KOPT-K1 (cell line): ENCODE data around the gene CNGB1.
"Not testable (repeated sequence)": the region's sequence is repeated elsewhere in the genome, so short reads cannot be mapped to it uniquely, and the experiment has no call there.

ENCODE experiments used
- H3K27ac ChIP-seq: fragments of 200-600 bp; sonication (generic); 2 replicates; pipeline ENCODE4 v1.5.1; 2016; ENCODE audit warnings: antibody characterized with exemption, mild to moderate bottlenecking, low read depth, low read length; ENCODE audit not compliant: poor library complexity, severe bottlenecking
- H3K36me3 ChIP-seq: fragments of 200-600 bp; sonication (generic); 2 replicates; pipeline ENCODE4 v1.5.1; 2017; ENCODE audit warnings: antibody characterized with exemption, mild to moderate bottlenecking, low read length, moderate library complexity; ENCODE audit not compliant: insufficient read depth
- H3K9me3 ChIP-seq: fragments of 200-600 bp; sonication (generic); 2 replicates; pipeline ENCODE4 v1.5.1; 2017; ENCODE audit warnings: antibody characterized with exemption, low read length, mild to moderate bottlenecking; ENCODE audit not compliant: insufficient read depth, poor library complexity, severe bottlenecking

CNGB1 gene

DNA sequence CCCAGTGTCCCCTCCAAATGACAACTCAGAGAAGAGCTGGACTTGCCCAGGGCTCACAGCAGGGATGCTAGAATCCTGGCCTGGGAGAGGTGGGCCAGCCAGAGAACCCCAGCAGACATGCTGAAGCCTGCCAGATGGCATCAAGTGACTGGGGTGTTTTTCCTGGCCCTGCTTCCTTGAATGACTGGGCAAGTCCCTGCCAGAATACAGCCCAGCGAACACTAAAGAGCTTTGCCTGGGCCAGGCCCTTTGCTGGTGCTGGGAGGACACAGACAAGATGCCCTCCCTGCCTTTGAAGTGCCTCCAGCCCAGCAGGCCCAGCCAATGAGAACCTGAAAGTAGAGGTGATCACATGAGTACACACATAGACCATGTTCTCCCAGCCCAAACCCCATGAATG is 18.0 kb upstream of the CNGB1 start:
- Histone ChIP-seq H3K27ac (no peak overlapping the region), H3K9me3 (no peaks in the 10 kb centered on the region), H3K36me3 (peaks cover 1% of the 10 kb centered on the region; the same call in 1 of the 2 replicates)

DNA sequence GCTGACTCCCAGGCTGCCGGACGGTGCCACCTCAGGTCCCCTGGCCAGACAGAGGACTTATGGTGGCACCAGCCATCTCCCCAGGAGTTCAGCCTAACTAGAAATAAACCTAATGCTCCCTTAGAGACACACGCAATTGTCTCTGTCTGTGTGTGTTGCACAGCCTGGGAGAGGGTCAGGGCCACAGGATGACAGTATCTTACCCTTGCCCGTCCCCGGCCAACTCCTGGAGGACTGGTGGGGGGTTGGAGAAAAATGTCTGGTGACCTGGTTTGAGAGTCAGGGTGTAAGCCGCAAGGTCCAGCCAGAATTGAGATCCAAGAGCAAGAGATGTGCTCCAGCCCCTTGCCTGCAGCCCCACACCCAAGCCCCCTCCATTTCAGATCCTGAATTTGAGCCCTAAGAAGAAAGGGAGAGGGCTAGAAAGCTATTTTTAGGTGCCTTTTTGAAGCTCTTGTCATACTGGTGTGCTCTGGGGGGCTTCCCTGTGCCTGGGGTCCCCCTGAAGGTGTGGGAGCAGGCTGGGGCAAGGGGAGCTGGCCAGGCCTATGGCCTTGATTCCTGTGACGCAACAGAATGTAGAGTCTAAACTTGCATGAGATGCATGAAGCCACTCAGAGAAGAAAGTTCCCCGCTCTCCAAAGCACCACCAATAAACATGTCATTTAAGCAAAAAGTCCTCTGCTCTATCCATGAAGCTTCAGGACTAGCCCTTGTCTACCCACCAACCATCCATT is 16.7 kb upstream of the CNGB1 start:
- H3K36me3 ChIP-seq: no peaks in the 10 kb centered on the region
- H3K9me3 ChIP-seq: no peaks in the 10 kb centered on the region
- no peak overlapping the region for H3K27ac ChIP-seq

DNA sequence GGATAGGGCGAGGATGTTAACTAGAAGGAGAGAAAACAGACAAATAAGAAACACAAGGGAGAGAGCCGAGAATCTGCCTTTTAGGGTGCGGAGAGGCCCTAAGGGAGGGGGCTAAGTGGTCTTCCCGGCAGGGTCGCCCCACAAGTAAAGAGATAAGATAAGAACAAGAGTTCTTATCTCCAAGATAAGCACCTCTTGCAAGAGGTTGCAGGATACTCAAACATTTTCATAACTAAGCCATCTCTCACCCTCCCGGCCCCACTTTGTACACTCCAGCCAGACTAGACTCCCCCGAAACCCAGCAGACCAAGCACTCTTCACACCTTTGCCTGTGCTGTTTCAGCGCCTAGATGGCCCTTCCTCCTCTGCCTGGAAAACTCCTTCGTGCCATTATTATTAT is 15.3 kb upstream of the CNGB1 start:
- H3K9me3 ChIP-seq: no peaks in the 10 kb centered on the region
- no peak overlapping the region for H3K27ac ChIP-seq
- no peaks in the 10 kb centered on the region for H3K36me3 ChIP-seq

DNA sequence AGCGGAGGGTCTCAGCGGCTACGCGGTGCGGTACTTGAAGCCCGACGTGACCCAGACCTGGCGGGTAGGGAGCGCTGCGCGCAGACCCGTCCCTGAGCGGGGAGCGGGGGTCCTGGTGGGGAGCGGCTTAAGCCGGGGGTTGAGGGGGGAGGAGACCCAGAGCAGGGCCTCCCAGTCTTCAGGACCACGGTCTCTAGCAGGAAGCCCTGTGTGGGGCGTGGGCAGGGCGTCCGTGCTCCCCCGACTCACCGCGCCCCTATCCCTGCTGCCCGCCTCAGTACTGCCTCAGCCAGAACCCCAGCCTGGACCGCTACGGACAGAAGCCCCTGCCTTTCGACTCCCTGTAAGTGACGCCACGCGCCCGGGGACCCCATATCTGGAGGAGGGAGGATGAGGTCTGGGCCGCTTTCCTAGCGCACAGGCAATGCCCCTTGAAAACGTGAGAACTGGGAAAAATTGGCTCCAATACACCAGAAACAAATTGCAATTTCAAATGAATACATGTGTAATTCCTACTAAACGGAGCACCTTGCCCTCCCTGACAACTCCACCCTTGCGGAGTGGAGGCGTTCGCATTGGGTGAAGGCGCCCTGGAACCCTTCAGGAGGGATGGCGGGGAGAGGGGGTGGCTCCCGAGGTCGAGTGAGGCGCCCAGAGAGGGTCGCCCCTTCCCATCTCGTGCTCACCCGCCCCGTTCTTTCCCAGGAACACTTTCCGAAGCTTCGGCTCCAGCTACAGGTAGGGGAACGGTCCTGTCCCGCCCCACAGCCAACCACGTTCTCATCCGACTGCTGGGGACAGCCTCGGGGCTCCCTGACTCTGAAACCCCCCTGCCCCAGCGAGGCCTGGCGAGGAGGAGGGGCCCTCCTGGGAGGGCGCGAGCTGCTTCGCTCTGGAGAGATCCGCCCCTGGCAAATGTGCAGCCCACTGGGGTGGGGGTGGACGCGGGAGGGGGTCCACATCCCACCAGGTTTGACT is 14.6 kb upstream of the CNGB1 start:
- H3K27ac ChIP-seq: no peak overlapping the region
- H3K9me3 ChIP-seq: no peaks in the 10 kb centered on the region
- H3K36me3 ChIP-seq: no peaks in the 10 kb centered on the region

DNA sequence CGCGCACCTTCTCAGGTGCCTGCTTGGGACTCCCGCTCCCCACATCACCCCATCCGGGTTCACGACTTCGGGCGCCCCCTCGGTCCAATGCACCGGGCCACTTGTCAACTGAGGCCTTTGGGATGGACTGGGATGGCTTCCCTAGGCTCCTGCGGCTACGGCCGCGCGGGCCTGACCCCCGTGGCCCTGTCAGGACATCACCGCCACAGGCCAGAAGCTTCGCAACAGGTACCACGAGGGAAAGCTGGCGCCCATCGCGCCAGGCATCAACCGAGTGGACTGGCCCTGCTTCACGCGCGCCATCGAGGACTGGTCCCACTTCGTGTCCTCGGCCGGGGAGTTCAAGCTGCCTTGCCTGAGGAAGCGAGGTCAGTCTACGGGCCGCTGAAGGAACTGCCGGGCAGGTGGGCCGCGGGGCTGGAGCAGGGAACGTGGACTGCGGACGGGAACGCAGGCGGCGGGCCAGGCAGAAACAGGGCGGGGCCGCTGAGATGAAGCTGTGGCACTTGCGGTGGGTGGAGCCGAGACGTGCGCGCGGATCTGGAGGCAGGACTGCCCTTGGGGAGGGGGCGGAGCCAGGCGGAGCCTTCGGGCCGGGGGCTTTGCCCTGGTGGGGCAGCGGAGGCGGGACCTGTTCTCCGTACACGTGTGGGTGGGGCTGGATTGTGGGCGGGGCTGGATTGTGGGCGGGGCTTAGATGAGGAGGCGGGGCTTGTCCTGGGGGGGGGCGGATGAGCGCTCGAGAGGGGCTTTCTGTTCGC is 13.7 kb upstream of the CNGB1 start:
- Histone ChIP-seq H3K9me3 (no peaks in the 10 kb centered on the region), H3K27ac (no peak overlapping the region), H3K36me3 (no peaks in the 10 kb centered on the region)

DNA sequence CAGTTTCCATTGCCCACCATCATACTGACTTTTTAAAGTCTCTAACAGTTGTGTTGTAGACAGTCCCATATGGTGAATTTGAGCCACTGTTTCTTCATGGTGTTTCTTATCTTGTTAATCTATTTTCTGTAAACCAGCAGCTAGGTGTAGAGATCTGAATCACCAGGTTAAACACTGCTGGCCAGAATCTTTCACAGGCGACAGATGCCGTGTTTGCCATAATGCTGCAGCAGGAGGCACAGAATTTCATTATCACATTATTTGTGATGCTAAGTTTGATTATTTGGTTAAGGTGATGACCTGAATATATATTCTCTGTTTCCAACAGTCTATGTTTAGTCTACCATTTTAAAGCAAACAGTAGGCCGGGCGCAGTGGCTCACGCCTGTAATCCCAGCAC is 11.5 kb upstream of the CNGB1 start:
- no peak overlapping the region for H3K27ac ChIP-seq
- H3K9me3 ChIP-seq: no peaks in the 10 kb centered on the region
- no peaks in the 10 kb centered on the region for H3K36me3 ChIP-seq

DNA sequence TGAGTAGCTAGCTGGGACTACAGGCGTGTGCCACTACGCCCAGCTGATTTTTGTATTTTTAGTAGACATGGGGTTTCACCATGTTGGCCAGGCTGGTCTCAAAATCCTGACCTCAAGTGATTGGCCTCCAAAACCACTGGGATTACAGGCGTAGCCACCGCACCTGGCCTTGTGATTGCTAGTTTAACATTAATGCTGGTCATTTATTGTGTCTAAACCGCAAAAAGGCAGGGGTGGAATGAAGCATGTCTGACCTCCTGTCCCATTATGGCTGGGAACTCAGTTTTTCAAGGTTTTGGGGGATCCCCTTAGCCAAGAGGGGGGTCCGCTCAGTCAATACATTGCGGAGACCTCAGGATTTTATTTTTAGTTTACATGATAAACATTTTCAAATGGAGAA is 10.7 kb upstream of the CNGB1 start:
- H3K9me3 ChIP-seq: no peaks in the 10 kb centered on the region
- H3K27ac ChIP-seq: no peak overlapping the region

DNA sequence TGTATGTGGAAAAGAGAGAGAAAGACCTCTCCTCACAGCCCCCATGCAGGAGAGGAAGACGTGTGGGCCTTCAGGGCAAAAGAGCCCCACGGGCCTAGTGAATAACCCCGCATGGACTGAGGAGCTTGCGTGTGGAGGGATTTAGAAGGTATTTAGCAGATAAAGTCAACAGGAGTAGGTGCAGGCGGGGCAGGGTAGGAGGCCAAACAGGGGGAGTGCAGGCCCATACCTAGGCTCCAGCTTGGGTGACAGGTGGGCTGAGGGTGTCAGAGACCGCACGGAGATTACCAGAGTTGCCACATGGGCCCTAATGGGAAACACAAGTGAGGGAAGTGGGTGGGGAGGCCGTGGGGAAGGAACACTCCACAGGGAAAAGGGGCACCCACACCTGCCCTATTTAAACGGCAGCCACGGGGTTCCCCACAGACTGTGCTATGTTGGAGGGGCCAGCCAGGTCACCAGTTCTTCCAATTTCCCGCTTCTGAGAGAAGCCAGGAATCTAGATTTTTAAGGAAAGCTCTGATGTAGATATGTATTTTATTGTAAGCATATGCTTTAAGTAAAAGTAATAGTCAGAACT is 8.2 kb upstream of the CNGB1 start:
- H3K36me3 ChIP-seq: no peaks in the 10 kb centered on the region
- H3K27ac ChIP-seq: no peak overlapping the region
- H3K9me3 ChIP-seq: no peaks in the 10 kb centered on the region

More for the DNA sequence above, 10.7 kb upstream of the CNGB1 start:
- no peaks in the 10 kb centered on the region for H3K36me3 ChIP-seq

DNA sequence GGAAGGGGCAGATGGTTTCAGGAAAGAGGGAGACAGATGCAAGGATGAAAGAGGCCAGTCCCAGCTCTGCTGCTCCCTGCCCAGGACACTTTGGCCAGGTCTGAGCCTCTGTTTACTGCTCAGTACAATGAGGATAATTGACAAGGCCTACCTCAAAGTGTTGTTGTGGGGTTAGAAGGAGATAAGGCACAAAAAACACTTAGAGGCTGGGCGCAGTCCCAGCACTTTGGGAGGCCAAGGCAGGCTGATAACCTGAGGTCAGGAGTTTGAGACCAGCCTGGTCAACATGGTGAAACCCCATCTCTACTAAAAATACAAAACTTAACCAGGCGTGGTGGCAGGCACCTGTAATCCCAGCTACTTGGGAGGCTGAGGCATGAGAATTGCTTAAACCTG is 7.1 kb upstream of the CNGB1 start:
- not testable (repeated sequence) for H3K27ac ChIP-seq, H3K9me3 ChIP-seq, H3K36me3 ChIP-seq

DNA sequence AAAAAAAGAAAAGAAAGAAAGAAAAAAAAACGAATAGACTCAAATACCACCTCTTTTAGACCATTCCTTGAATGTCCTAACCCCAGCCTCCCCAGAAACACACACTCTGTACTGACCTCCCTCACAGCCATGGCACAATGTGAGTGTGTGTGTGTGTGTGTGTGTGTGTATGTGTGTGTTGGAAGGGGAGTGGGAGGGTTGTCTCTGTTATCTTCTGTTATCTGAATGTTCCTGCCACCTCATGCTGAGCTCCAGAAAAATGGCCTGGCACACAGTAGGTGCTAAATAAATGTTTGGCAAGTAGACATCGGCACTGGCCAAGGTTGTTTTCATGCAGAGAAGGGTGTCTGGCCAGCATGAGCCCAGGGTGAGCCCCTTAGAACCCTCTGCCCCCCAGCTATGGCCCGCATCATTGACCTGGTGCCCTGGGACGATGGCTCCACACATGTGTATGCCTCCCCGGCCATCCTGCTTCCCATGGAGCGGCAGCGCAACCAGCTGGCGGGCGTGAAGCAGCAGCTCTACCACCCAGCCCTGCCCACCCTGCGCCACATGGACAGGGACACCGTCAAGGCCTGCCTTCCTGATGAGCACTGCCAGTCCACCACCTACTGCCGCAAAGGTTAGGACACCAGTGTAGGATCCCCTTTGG is 6.6 kb upstream of the CNGB1 start:
- Histone ChIP-seq H3K36me3 (no peaks in the 10 kb centered on the region), H3K9me3 (no peaks in the 10 kb centered on the region), H3K27ac (no peak overlapping the region)

DNA sequence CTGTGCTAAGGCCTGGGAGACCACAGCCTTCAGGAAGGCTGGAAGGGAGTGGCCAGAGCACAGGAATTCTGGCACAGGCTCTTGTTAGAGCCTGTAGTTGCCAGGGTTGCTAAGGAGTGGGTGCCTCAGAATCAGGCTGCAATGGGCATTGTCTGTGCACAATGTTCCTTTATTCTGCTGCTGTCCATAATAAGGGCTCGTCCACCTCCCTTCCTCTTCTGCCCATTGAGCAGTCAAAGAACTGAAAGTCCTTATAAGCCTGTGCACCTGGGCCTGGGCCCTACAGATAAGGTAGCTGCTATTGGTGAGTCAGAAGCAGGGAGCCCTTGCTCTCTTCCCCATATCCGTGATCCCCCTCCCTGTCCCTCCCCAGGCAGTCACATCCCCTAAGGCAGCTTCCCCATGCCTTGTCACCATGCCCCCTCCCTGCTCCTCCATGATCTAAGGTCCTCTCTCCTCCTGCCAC is 5.4 kb upstream of the CNGB1 start:
- no peaks in the 10 kb centered on the region for H3K9me3 ChIP-seq
- H3K36me3 ChIP-seq: no peaks in the 10 kb centered on the region
- H3K27ac ChIP-seq: no peak overlapping the region

DNA sequence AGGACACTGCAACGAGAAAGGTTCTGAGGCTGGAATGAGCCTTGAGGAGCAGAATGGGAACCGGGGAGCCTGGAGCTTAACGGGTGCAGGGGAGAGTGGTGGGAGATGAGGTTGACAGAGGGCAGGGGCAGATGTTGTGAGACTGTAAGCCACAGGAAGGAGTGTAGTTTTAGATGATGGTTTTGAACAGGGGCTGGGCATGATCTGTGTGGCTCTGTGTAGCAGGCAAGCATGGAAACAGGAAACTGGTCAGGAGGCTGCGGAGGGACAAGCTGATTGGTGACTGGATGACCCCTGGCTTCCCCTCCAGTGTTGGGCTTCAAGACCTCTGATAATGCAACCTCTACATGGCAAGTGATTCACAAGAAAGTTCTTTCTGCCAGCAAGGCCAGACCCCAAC is 1.4 kb upstream of the CNGB1 start:
- H3K27ac ChIP-seq: no peak overlapping the region
- H3K36me3 ChIP-seq: no peaks in the 10 kb centered on the region

DNA sequence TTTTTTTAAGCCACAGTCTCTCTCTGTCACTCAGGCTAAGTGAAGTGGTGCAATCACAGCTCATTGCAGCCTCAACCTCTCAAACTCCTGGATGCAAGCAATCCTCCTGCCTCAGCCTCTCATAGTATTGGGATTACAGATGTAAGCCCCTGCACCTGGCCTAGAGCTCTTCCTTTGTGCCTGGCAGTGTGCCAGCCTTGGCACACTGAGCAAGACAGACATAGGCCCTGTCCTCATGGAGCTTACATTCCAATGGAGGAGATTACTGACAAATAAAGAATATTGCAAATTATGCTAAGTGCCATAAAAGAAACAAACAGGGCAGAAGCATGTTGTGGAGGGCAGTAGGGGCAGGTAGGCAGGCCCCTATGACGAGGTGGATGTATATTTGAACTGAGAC is 920 bp upstream of the CNGB1 start:
- Histone ChIP-seq H3K9me3 (no peaks in the 10 kb centered on the region), H3K36me3 (no peaks in the 10 kb centered on the region), H3K27ac (no peak overlapping the region)

More for the DNA sequence above, 1.4 kb upstream of the CNGB1 start:
- H3K9me3 ChIP-seq: no peaks in the 10 kb centered on the region

DNA sequence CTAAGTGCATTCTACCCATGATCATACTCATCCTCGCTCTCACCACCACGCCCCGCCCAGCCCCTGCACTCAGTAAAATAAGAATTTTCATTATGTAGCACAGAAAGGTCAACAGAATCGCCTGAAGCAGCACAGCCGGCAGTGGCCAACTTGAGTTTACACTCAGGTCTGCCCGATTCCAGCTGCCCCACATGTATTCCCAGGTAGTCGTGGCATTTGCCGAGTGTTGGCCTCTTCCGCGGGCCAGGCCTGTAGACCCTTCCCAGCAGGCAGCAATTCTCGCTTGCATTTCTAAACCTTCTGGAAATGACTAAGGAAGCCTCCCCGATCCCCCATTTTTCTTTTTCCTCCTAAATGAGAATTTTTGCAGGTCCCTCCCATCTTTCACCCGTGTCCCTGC is 609 bp downstream of the CNGB1 start:
- Histone ChIP-seq H3K36me3 (no peaks in the 10 kb centered on the region), H3K9me3 (no peaks in the 10 kb centered on the region), H3K27ac (no peak overlapping the region)
